Activated CD4-positive, alpha-beta T cell treated with anti-CD3 and anti-CD28 coated beads for 36 hours (primary cell): ENCODE data around the gene MEMO1. TPM values are rescaled to one million over a fixed set of nuclear protein-coding genes. Genes with fewer than 3 reads are reported as not detected.
A peak's percentile ranks its signal among the peaks of the same experiment; 100 is the strongest.
"Not testable (repeated sequence)": the region's sequence is repeated elsewhere in the genome, so short reads cannot be mapped to it uniquely, and the experiment has no call there.

Source experiments
- ATAC-seq: fragments of 200-7000 bp; cut with Tn5 transposase; one replicate; pipeline ENCODE4 v1.10.0; 2021; ENCODE audit warnings: mild to moderate bottlenecking, moderate library complexity
- CTCF ChIA-PET: fragments of 350-600 bp; sonication (Branson Sonifier 250); formaldehyde crosslinking; loops from one replicate; lab custom pipeline; 2021; ENCODE audit warnings: antibody characterized with exemption; lab: Charles Lee
- POLR2A ChIA-PET: fragments of 350-600 bp; sonication (Branson Sonifier 250); formaldehyde crosslinking; loops from one replicate; lab custom pipeline; 2021; ENCODE audit warnings: antibody characterized with exemption, inconsistent platforms; lab: Charles Lee
- DNase-seq: peaks from one replicate; pipeline ENCODE4 v3.0.0-alpha.2; 2020
- H3K27ac Mint-ChIP-seq: one replicate; pipeline ENCODE4 v1.8.0; 2021; ENCODE audit warnings: mixed read lengths
- H3K27me3 Mint-ChIP-seq: one replicate; pipeline ENCODE4 v1.8.0; 2021; ENCODE audit warnings: mixed read lengths
- H3K36me3 Mint-ChIP-seq: one replicate; pipeline ENCODE4 v1.8.0; 2021; ENCODE audit warnings: low read depth, mixed read lengths
- H3K4me1 Mint-ChIP-seq: one replicate; pipeline ENCODE4 v1.8.0; 2021; ENCODE audit warnings: mixed read lengths
- H3K4me3 Mint-ChIP-seq: one replicate; pipeline ENCODE4 v1.8.0; 2021; ENCODE audit warnings: mild to moderate bottlenecking, moderate library complexity, mixed read lengths
- H3K9me3 Mint-ChIP-seq: one replicate; pipeline ENCODE4 v1.8.0; 2021; ENCODE audit warnings: low read depth, mixed read lengths
- intact Hi-C, 2 experiments: fragments of 100-400 bp; cut with DNase I in 1 of 2; cut with micrococcal nuclease in 1 of 2; formaldehyde crosslinking; loops; one replicate each; pipeline versions ENCODE4 v1.14.2 to v1.15.1; 2022 to 2024; cut with DNase I, micrococcal nuclease
- total RNA-seq, 2 experiments: library from RNA; stranded (reverse); gene quantifications; one replicate each; pipeline ENCODE4 v1.2.3, GENCODE V29; 2021

MEMO1 gene
- total RNA-seq, 2 experiments from 2014 or later: 49.8 to 53.5 TPM

DNA sequence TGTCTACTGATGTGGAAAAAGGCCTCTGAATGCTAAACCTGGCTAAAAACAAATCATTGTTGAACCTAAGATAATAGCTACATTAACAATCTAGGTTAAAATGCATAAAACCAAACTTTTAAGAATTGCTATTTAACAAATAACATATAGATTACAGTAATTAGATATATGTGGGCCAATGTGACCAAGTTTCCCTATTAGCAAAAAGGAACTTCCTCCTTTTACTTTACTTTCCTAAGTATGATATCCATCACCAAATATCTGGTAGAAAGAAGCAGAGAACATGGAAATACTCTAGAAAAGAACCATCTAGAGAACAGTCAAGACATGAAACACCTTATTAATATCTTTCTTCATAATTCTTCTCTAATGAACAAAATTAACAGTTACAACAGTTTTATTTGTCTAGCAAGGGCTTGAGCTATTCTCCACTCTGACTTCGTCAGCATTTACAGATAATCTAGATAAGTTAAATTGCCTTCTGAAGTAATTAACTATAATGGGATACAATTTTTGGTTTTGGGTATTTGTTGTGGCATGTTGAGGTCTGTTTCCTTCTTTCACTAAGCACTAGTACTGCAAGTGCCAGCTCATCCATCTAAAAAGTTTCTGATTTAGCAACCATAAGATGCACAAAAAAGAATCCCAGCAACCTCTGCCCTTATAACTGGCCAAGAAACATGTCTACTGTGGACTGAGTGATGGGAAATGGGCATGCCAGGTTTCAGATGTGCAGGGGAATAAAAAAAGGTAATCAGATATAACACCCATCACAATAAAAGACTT, 53.3 kb downstream of the MEMO1 start:
- no peak overlapping the region for H3K4me3 Mint-ChIP-seq
- intact Hi-C loops: loop anchor here in 1 of 2 experiments (5.0 kb wide), 1 partner anchor 50 kb away; no protein-coding TSS in a partner anchor
- H3K27ac Mint-ChIP-seq: peak overlapping the region; percentile 59
- ATAC-seq (peak; percentile 55), DNase-seq (no peak)
- CTCF ChIA-PET: interaction anchor here (0.9 kb wide), 1 partner anchor 55 kb away, joined by 3 read pairs; no protein-coding TSS in a partner anchor
- H3K9me3 Mint-ChIP-seq: no peaks in the 10 kb centered on the region
- peaks cover 16% of the 10 kb centered on the region for H3K36me3 Mint-ChIP-seq
- no peaks in the 10 kb centered on the region for H3K27me3 Mint-ChIP-seq
- POLR2A ChIA-PET: no interaction called here
- peaks cover 62% of the 10 kb centered on the region for H3K4me1 Mint-ChIP-seq

DNA sequence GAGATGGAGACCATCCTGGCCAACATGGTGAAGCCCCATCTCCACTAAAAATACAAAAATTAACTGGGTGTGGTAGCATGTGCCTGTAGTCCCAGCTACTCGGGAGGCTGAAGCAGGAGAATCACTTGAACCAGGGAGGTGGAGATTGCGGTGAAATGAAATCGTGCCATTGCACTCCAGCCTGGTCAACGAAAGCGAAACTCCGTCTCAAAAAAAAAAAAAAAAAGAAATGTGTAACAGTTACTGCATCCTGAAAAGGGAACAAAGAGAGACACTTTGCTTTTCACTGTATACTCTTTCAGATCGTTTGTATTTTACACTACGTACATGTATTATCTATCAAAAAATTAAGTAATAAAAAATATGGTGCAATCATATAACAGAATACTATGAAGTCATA, 53.9 kb downstream of the MEMO1 start:
- intact Hi-C loops: loop anchor here in 1 of 2 experiments (5.0 kb wide), 1 partner anchor 50 kb away; no protein-coding TSS in a partner anchor
- POLR2A ChIA-PET, H3K9me3 Mint-ChIP-seq, H3K27me3 Mint-ChIP-seq, ATAC-seq, H3K4me3 Mint-ChIP-seq, DNase-seq: not testable (repeated sequence)
- Mint-ChIP-seq H3K27ac (peak overlapping the region; percentile 47), H3K4me1 (peaks cover 56% of the 10 kb centered on the region), H3K36me3 (peaks cover 16% of the 10 kb centered on the region)
- CTCF ChIA-PET: interaction anchor here (1.3 kb wide), 1 partner anchor 101 kb away, joined by 3 read pairs; no protein-coding TSS in a partner anchor

DNA sequence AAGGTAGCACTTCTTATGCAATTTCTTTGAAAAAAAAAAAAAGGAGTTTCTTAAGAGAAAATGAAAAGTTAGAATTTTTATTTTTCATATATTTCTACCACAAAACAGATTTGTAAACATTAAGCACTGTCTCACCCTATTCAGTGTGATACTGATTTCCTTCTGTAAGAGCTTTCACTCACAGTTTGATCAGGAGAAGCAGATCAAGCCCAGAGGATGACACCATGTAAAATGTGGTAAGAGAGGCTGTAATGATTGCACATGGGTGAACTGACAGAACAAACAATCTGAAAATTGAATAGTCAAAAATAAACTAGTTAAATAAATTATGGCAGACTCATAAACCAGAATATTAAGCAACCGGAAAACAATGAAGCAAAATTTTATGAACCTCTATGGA, 54.5 kb downstream of the MEMO1 start:
- peak overlapping the region; percentile 47 for H3K27ac Mint-ChIP-seq
- H3K4me1 Mint-ChIP-seq: peaks cover 57% of the 10 kb centered on the region
- no peaks in the 10 kb centered on the region for H3K9me3 Mint-ChIP-seq
- peaks cover 17% of the 10 kb centered on the region for H3K36me3 Mint-ChIP-seq
- intact Hi-C loops: loop anchor here in 1 of 2 experiments (5.0 kb wide), 1 partner anchor 51 kb away; no protein-coding TSS in a partner anchor
- DNase-seq: no peak
- ChIA-PET CTCF (interaction anchor here (0.9 to 1.3 kb wide), 2 partner anchors 27 to 101 kb away, joined by 3 read pairs; no protein-coding TSS in a partner anchor), POLR2A (no interaction called here)
- no peak overlapping the region for H3K4me3 Mint-ChIP-seq
- peak; percentile 38 for ATAC-seq
- no peaks in the 10 kb centered on the region for H3K27me3 Mint-ChIP-seq

DNA sequence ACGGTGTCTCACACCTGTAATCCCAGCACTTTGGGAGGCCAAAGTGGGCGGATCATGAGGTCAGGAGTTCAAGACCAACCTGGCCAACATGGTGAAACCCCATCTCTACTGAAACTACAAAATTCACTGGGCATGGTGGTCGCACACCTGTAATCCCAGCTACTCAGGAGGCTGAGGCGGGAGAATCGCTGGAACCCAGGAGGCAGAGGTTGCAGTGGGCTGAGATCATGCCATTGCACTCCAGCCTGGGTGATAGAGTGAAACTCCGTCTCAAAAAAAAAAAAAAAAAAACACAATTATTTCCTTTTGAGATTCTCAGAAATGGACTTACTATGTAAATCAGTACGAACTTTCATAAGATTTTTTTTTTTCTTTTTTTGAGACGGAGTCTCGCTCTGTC, 57.7 kb downstream of the MEMO1 start:
- POLR2A ChIA-PET: interaction anchor here (1.2 kb wide), 1 partner anchor 52 kb away, joined by 5 read pairs; no protein-coding TSS in a partner anchor
- CTCF ChIA-PET: interaction anchor here (0.7 kb wide), 1 partner anchor 578 kb away, joined by 3 read pairs; no protein-coding TSS in a partner anchor
- Mint-ChIP-seq H3K4me1 (peaks cover 55% of the 10 kb centered on the region), H3K36me3 (peaks cover 19% of the 10 kb centered on the region)
- H3K9me3 Mint-ChIP-seq, DNase-seq, H3K4me3 Mint-ChIP-seq, ATAC-seq, intact Hi-C loops, H3K27ac Mint-ChIP-seq, H3K27me3 Mint-ChIP-seq: not testable (repeated sequence)

DNA sequence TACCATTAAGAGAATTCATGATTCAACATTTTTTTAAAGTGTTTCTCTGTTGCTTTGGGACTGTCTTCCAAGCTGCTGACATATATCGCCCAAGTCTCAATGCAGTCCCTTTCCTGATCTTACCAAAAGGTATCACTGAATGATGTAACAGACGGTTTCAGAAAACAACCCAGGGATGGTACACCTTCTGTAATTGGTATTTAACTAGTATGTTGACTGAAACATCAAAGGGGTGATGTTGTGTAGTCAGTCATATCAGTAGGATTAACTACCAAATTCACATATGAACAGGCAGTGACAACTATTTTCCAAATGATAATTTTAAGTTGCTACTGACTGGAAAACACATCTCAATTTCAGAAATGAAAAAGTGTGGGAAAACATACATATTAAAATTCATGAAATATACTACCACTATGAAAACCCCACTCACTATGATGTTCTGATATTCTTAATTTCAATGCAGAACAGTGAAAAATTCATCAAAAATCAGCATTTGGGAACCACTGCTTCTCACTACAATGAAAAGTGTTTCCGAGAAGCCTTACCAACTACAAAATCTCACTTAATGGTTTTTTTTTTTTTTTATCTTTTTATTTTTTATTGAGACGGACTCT, 59.8 kb downstream of the MEMO1 start:
- Mint-ChIP-seq H3K4me1 (peaks cover 51% of the 10 kb centered on the region), H3K27ac (peak overlapping the region; percentile 23), H3K27me3 (no peaks in the 10 kb centered on the region), H3K36me3 (peaks cover 16% of the 10 kb centered on the region), H3K9me3 (no peaks in the 10 kb centered on the region), H3K4me3 (no peak overlapping the region)
- ATAC-seq (peak; percentile 96), DNase-seq (peak; percentile 22)
- POLR2A ChIA-PET: no interaction called here
- CTCF ChIA-PET: no interaction called here
- intact Hi-C loops: loop anchor here in 1 of 2 experiments (2.0 kb wide), 1 partner anchor 58 kb away; no protein-coding TSS in a partner anchor

DNA sequence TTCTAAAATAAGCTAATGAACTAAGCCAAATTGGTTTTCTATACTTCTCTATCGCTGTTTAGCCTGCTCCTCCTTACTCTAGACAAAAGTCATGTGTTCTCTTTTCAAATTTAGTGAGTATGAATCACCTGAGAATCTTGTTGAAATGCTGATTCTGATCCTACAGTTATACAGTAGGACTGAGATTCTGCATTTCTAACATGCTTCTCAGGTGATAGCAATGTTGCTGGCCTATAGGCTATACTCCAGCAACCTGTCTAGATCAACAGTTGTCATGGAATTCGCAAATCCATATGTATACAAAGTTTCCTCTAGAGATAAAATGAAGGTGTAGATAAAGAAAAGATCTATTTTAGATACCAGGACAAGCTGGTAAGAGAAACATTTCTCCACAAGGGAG, 62.9 kb downstream of the MEMO1 start:
- H3K27ac Mint-ChIP-seq: no peak overlapping the region
- DNase-seq: no peak
- no peak for ATAC-seq
- POLR2A ChIA-PET: no interaction called here
- CTCF ChIA-PET: no interaction called here
- H3K27me3 Mint-ChIP-seq: no peaks in the 10 kb centered on the region
- intact Hi-C loops: no loop called here
- H3K4me1 Mint-ChIP-seq: peaks cover 67% of the 10 kb centered on the region
- no peaks in the 10 kb centered on the region for H3K9me3 Mint-ChIP-seq
- no peak overlapping the region for H3K4me3 Mint-ChIP-seq
- H3K36me3 Mint-ChIP-seq: peaks cover 18% of the 10 kb centered on the region

DNA sequence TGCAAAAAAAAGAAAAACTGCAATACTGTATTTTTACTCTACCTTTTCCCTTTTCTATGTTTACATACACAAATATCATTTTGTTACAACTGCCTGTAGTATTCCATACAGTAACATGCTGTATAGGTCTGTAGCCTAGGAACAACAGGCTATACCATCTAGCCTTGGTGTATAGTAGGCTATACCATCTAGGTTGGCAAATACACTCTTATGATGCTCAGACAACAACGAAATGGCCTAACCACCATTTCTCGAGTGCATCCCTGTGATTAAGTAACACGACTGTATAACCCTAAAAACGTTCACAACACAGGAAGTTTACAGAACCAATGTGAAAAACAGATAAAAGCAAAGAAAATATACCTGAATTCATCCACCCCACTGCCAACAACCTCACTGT, 64.0 kb downstream of the MEMO1 start:
- Mint-ChIP-seq H3K4me1 (peaks cover 65% of the 10 kb centered on the region), H3K36me3 (peaks cover 18% of the 10 kb centered on the region), H3K4me3 (no peak overlapping the region), H3K9me3 (no peaks in the 10 kb centered on the region), H3K27me3 (no peaks in the 10 kb centered on the region), H3K27ac (no peak overlapping the region)
- POLR2A ChIA-PET: no interaction called here
- CTCF ChIA-PET: no interaction called here
- ATAC-seq (no peak), DNase-seq (no peak)
- intact Hi-C loops: no loop called here

DNA sequence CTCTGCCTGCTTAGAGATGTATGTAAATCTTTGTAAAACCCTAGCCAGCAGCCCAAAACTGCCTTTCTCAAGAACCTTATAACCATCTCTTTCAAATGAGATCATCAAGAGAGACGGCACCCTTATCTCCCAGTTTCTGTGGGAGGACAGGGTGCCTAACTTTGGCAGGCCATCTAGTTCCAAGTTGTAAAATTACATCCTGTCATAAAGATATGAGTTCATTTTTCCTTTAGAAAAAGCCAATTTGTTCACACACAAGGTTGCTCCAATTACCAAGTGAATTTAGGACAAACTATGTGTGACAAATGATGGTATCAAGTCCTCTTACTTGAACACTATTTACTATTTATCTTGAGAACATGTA, 65.3 kb downstream of the MEMO1 start:
- intact Hi-C loops: no loop called here
- POLR2A ChIA-PET: no interaction called here
- Mint-ChIP-seq H3K27me3 (no peaks in the 10 kb centered on the region), H3K9me3 (no peaks in the 10 kb centered on the region), H3K27ac (peak overlapping the region; percentile 7), H3K4me3 (no peak overlapping the region), H3K36me3 (peaks cover 16% of the 10 kb centered on the region), H3K4me1 (peaks cover 54% of the 10 kb centered on the region)
- DNase-seq: no peak
- CTCF ChIA-PET: no interaction called here
- ATAC-seq: peak; percentile 40

DNA sequence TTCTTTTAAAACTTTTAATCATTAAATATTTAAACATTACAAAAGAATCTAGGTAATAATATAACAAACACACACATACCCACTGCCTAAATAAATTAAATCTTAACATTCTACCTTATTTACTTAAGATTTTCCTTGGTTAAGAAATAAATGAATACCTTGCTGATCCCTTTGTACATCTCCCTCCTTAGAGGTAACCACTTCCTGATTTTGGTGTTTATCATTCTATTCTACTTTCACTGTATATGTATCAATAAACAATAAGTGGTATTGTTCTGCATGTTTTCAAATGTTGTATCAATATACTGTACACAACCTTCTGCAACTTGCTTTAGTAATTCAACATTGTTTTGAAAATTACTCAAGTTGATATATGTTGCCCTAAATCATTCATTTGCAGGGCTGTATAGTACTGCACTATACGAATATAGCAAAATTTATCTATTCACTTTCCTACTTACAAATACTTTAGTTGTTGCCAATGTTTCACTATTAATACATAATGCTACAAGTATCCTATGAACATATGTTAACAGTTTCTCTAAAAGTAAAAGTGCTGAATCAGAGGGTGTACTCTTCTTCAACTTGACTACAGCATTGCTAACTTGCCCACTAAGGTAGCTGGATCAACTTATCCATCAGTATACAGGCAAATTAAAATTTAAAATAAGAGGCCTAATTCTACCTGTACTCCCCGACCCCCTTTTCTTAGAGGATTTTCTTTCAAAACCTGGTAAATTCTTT, 65.8 kb downstream of the MEMO1 start:
- intact Hi-C loops: no loop called here
- Mint-ChIP-seq H3K27me3 (no peaks in the 10 kb centered on the region), H3K27ac (peak overlapping the region; percentile 7), H3K36me3 (peaks cover 16% of the 10 kb centered on the region), H3K4me3 (no peak overlapping the region), H3K9me3 (no peaks in the 10 kb centered on the region), H3K4me1 (peaks cover 54% of the 10 kb centered on the region)
- ATAC-seq: no peak
- CTCF ChIA-PET: no interaction called here
- POLR2A ChIA-PET: no interaction called here
- DNase-seq: no peak

DNA sequence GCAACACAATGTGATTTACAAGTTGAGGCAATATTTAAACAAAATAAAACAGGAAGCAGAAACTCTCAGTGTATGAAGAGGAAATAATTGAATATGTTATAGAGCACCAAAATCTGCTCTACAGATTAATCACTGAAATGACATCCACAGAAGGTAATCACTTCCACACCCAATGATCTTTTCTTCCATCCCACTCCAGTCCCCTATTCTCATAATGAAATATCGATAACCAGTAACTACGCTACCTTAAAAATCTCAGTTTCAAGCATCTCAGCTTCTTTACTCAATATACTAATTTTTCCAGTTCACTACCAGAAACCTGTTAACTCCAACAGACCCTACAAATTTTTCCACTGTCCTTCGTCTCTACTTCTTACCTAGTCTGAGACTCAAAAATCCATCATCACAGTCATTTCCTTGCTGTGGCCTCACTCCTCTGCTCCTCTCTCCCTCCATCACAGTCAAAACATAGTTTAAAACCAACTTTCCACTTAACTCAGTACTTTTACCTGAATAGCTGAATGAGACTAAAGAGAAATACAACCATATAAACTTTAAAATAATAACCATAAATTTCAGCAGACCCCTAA, 67.1 kb downstream of the MEMO1 start:
- ATAC-seq (peak; percentile 65), DNase-seq (no peak)
- peak overlapping the region; percentile 77 for H3K27ac Mint-ChIP-seq
- peaks cover 13% of the 10 kb centered on the region for H3K36me3 Mint-ChIP-seq
- ChIA-PET CTCF (interaction anchor here (0.7 kb wide), 1 partner anchor 23 kb away, joined by 3 read pairs; no protein-coding TSS in a partner anchor), POLR2A (no interaction called here)
- H3K4me1 Mint-ChIP-seq: peaks cover 44% of the 10 kb centered on the region
- no peaks in the 10 kb centered on the region for H3K9me3 Mint-ChIP-seq
- H3K4me3 Mint-ChIP-seq: no peak overlapping the region
- no peaks in the 10 kb centered on the region for H3K27me3 Mint-ChIP-seq
- intact Hi-C loops: no loop called here

DNA sequence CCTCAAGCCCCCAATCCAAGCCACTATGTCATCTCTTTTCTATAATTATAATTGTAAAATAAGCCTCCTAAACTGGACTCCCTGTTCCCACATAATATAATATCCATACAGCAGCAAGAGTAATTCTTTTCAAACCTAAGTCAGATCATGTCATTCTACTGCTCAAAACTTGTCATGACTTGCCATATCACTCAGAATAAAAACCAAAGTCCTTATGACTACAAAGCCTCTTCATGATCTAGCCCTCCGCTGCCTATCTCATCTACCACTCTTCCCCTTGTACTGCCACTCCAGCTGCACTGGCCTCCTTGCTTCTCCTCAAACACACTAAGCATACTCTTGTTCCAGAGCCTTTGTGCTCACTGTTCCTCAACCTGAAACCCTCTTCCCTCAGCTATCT, 69.9 kb downstream of the MEMO1 start:
- Mint-ChIP-seq H3K27ac (no peak overlapping the region), H3K27me3 (no peaks in the 10 kb centered on the region), H3K9me3 (no peaks in the 10 kb centered on the region), H3K4me3 (no peak overlapping the region), H3K4me1 (peaks cover 35% of the 10 kb centered on the region), H3K36me3 (peaks cover 11% of the 10 kb centered on the region)
- ATAC-seq (peak; percentile 42), DNase-seq (no peak)
- intact Hi-C loops: no loop called here
- ChIA-PET POLR2A (no interaction called here), CTCF (no interaction called here)
